Fibroblast of lung (primary cell): ENCODE results near the gene CASP7. TPM values are rescaled to one million over a fixed set of nuclear protein-coding genes. Genes with fewer than 3 reads are reported as not detected.

Experiments used
- DNase-seq, 2 donors: peaks; one replicate each; pipeline versions ENCODE4 v3.0.0 to v3.0.0-alpha.2; 2010; ENCODE audit warnings: low read depth in 2 of 2
- H2AFZ ChIP-seq: 2 replicates; pipeline ENCODE4 v1.5.1; 2012; ENCODE audit warnings: low read length, control low read depth, inconsistent platforms
- H3K27ac ChIP-seq: 2 replicates; pipeline ENCODE4 v1.5.1; 2011; ENCODE audit warnings: low read length, control low read depth; ENCODE audit not compliant: insufficient read depth
- H3K27me3 ChIP-seq: 2 replicates; pipeline ENCODE4 v1.5.1; 2011; ENCODE audit warnings: mild to moderate bottlenecking, low read length; ENCODE audit not compliant: control insufficient read depth, insufficient read depth
- H3K36me3 ChIP-seq: 2 replicates; pipeline ENCODE4 v1.5.1; 2011; ENCODE audit warnings: low read length; ENCODE audit not compliant: control insufficient read depth, insufficient read depth
- H3K4me1 ChIP-seq: 2 replicates; pipeline ENCODE4 v1.5.1; 2011; ENCODE audit warnings: low read length; ENCODE audit not compliant: control insufficient read depth, insufficient read depth; ENCODE audit errors: extremely low read depth
- H3K4me2 ChIP-seq: 2 replicates; pipeline ENCODE4 v1.5.1; 2011; ENCODE audit warnings: low read length, control low read depth; ENCODE audit not compliant: insufficient read depth; ENCODE audit errors: extremely low read depth
- H3K4me3 ChIP-seq, 4 experiments: fragments of 200-600 bp in 1 of 4; sonication (generic) in 1 of 4; replicated peaks in 1 of 4; 2 replicates each; pipeline ENCODE4 v1.5.1; 2011 to 2016; ENCODE audit warnings: low read length in 4 of 4, low read depth in 3 of 4, mild to moderate bottlenecking in 3 of 4, control low read depth in 2 of 4, inconsistent platforms in 1 of 4, mixed read lengths in 1 of 4; ENCODE audit not compliant: insufficient read depth in 1 of 4; ENCODE audit errors: control extremely low read depth in 1 of 4
- H3K79me2 ChIP-seq: 2 replicates; pipeline ENCODE4 v1.5.1; 2012; ENCODE audit warnings: mild to moderate bottlenecking, low read length, inconsistent platforms; ENCODE audit not compliant: control insufficient read depth, insufficient read depth
- H3K9ac ChIP-seq: 2 replicates; pipeline ENCODE4 v1.5.1; 2011; ENCODE audit warnings: mild to moderate bottlenecking, low read length, control low read depth; ENCODE audit not compliant: insufficient read depth
- H3K9me3 ChIP-seq: 2 replicates; pipeline ENCODE4 v1.5.1; 2012; ENCODE audit warnings: low read depth, low read length; ENCODE audit not compliant: control insufficient read depth, insufficient read depth
- H4K20me1 ChIP-seq: 2 replicates; pipeline ENCODE4 v1.5.1; 2011; ENCODE audit warnings: low read length; ENCODE audit not compliant: control insufficient read depth, insufficient read depth; ENCODE audit errors: extremely low read depth
- CTCF ChIP-seq, 2 donors: IDR thresholded peaks in 1 of 2; conservative IDR thresholded peaks in 1 of 2; 1 replicate in 1 of 2; 2 replicates in 1 of 2; pipeline ENCODE4 v1.5.1; 2011 to 2012; ENCODE audit warnings: low read length in 2 of 2, control low read depth in 1 of 2, inconsistent platforms in 1 of 2, low read depth in 1 of 2, mild to moderate bottlenecking in 1 of 2
- EZH2 ChIP-seq: IDR thresholded peaks from 2 replicates; pipeline ENCODE4 v1.5.1; 2012; ENCODE audit warnings: low read length, control low read depth, mild to moderate bottlenecking; ENCODE audit errors: missing control alignments
- polyA plus RNA-seq, 2 donors: library from polyadenylated mRNA; depleted of rRNA in 1 of 2; stranded (reverse) in 1 of 2; unstranded in 1 of 2; fragments of >200 nt; gene quantifications; 2 replicates each; pipeline ENCODE4 v1.2.1, GENCODE V29; 2011 to 2012; ENCODE audit warnings: missing spikeins in 1 of 2
- total RNA-seq: library from RNA; depleted of rRNA; stranded (reverse); fragments of >200 nt; gene quantifications from 2 replicates; pipeline ENCODE4 v1.2.1, GENCODE V29; 2014

The CASP7 gene
- total and polyA plus RNA-seq, 2 donors (not counting 1 experiment from before 2014, with no cell fraction given) = 27.0 to 28.9 TPM

- Histone ChIP-seq H3K36me3 (no peaks in the 10 kb centered on the region), H3K9me3 (no peaks in the 10 kb centered on the region), H3K4me3 (no peak overlapping the region), H3K79me2 (no peaks in the 10 kb centered on the region), H4K20me1 (no peaks in the 10 kb centered on the region), H3K27me3 (no peaks in the 10 kb centered on the region), H3K9ac (no peak overlapping the region), H3K4me1 (peaks cover 2% of the 10 kb centered on the region), H3K27ac (no peak overlapping the region), H3K4me2 (no peak overlapping the region), H2AFZ (no peak overlapping the region)
- DNase-seq = no peak
- TF ChIP-seq CTCF (conservative IDR thresholded peaks at IDR 0.05 in 1 of 2, IDR thresholded peaks at IDR 0.05 in 1 of 2; ENCODE audit: low read depth in 1 of 2, low read length in 2 of 2) (no peak), EZH2 (no peak)
These were observed 26.9 kb downstream of the CASP7 start for GRCh38 chr10:113706623-113707022.

GRCh38 chr10:113708640-113709039 is 28.9 kb downstream of the CASP7 start:
- no peak for TF ChIP-seq CTCF (conservative IDR thresholded peaks at IDR 0.05 in 1 of 2, IDR thresholded peaks at IDR 0.05 in 1 of 2; ENCODE audit: low read depth in 1 of 2, low read length in 2 of 2)
- no peak for TF ChIP-seq EZH2
- Histone ChIP-seq H3K27ac (no peak overlapping the region), H3K4me3 (no peak overlapping the region), H3K9ac (no peak overlapping the region), H2AFZ (no peak overlapping the region), H3K4me1 (peaks cover 2% of the 10 kb centered on the region), H3K36me3 (no peaks in the 10 kb centered on the region), H3K79me2 (no peaks in the 10 kb centered on the region), H3K9me3 (no peaks in the 10 kb centered on the region), H3K27me3 (no peaks in the 10 kb centered on the region), H4K20me1 (no peaks in the 10 kb centered on the region), H3K4me2 (no peak overlapping the region)
- DNase-seq = no peak

DNA sequence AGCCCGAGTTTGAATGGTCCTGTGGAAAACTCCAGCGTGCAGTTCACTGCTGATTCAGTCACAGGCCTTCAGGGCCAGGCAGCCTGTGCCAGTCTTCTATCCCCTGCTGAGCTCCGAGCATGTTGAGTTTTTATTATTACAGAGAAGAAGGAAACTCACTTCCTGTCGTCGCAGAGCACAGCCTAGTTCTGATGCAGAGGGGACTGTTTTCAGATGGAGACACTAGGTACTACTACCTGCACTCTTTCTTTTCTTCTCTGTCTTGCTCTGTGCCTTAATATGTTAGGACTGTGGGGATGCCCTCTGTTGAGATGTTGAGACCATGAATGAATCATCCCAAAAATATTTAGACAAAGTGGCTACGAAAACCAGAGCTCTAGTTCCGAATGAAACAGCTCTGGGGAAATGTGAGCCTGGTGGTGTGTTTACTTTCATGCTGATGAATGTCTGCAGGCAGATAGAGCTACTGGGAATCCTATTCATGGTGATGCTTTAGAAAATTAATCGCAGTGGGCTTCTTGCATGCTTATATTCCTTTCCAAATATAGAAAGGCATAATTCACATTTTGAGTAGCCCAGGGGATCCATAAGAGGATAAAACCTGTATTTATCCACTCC is 29.6 kb downstream of the CASP7 start:
- Histone ChIP-seq H3K27me3 (no peaks in the 10 kb centered on the region), H3K27ac (peak overlapping the region; percentile 1), H3K79me2 (no peaks in the 10 kb centered on the region), H3K4me3 (no peak overlapping the region), H3K4me2 (peak overlapping the region; percentile 20), H3K9ac (no peak overlapping the region), H4K20me1 (no peaks in the 10 kb centered on the region), H3K9me3 (no peaks in the 10 kb centered on the region), H2AFZ (no peak overlapping the region), H3K36me3 (no peaks in the 10 kb centered on the region), H3K4me1 (peaks cover 2% of the 10 kb centered on the region)
- DNase-seq = peak; percentile 74 to 79
- TF ChIP-seq EZH2 = no peak
- no peak for TF ChIP-seq CTCF (conservative IDR thresholded peaks at IDR 0.05 in 1 of 2, IDR thresholded peaks at IDR 0.05 in 1 of 2; ENCODE audit: low read depth in 1 of 2, low read length in 2 of 2)
